SJSA1 (cell line): ENCODE results near the gene KLHL2. TPM values are rescaled to one million over a fixed set of nuclear protein-coding genes. Genes with fewer than 3 reads are reported as not detected.

ENCODE experiments used
- total RNA-seq: library from RNA; depleted of rRNA; stranded (reverse); fragments of >200 nt; shearing (Covaris generic); gene quantifications from 2 replicates; pipeline ENCODE4 v1.2.3, GENCODE V29; 2014; rRNA removed

The KLHL2 gene
- total RNA-seq, 1 experiment from 2014 or later, result 30.9 TPM

Other genes with a start within 250 kb of the KLHL2 start
- gene TRIM61, start 229.9 kb upstream of the KLHL2 start, total RNA-seq, result not detected in 2 replicates
- gene TRIM60, start 175.6 kb upstream of the KLHL2 start, total RNA-seq, result not detected in 2 replicates
- not detected in 2 replicates for gene TRIM75, start 153.7 kb upstream of the KLHL2 start, total RNA-seq
- 7.4 and 14.4 TPM in 2 replicates for gene TMEM192, start 94.7 kb upstream of the KLHL2 start, total RNA-seq
- 25.9 and 30.5 TPM in 2 replicates for gene MSMO1, start 120.1 kb downstream of the KLHL2 start, total RNA-seq
- gene CPE, start 171.4 kb downstream of the KLHL2 start, total RNA-seq, result 15.2 and 21.6 TPM in 2 replicates